Stimulated activated memory B cell treated with anti-CD40 and anti-IgM and Interleukin-4, amounts not matched to agents 10 μg/mL and 1 μg/mL and 100 μg/mL, for 72 hours (primary cell): Measurements from ENCODE around the gene HLA-DMB.

Experiments used
- ATAC-seq: fragments of 150-1000 bp; cut with Tn5 transposase; 2 replicates; pipeline ENCODE4 v1.10.0; 2021
- H3K27ac Mint-ChIP-seq: one replicate; pipeline ENCODE4 v1.8.0; 2022; ENCODE audit warnings: mild to moderate bottlenecking, mixed read lengths
- H3K27me3 Mint-ChIP-seq: one replicate; pipeline ENCODE4 v1.8.0; 2022; ENCODE audit warnings: mixed read lengths
- H3K36me3 Mint-ChIP-seq: one replicate; pipeline ENCODE4 v1.8.0; 2022; ENCODE audit warnings: mixed read lengths
- H3K4me1 Mint-ChIP-seq: one replicate; pipeline ENCODE4 v1.8.0; 2022; ENCODE audit warnings: mixed read lengths
- H3K4me3 Mint-ChIP-seq: one replicate; pipeline ENCODE4 v1.8.0; 2022; ENCODE audit warnings: mild to moderate bottlenecking, moderate library complexity, mixed read lengths
- H3K9me3 Mint-ChIP-seq: one replicate; pipeline ENCODE4 v1.8.0; 2022; ENCODE audit warnings: mixed read lengths

The HLA-DMB gene

DNA sequence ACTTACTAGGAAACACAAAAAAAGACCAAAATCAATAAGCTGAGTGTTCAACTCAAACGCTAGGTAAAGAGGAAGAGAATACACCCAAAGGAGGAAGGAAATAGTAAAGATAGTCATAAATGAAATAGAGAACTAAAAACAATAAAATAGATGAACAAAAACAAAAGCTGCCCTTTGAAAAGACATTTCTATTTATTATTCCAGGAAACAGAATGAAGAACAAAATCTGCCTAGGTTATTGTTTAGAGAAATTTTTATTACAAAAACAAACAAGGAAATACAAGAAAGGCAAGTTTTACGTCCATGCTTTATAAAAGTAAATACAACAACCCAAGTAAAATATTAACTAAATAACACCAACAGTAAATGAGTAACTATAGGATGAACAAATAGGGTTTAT lies 20.1 kb downstream of the HLA-DMB start:
- peaks cover 6% of the 10 kb centered on the region for H3K36me3 Mint-ChIP-seq
- H3K27me3 Mint-ChIP-seq, result no peaks in the 10 kb centered on the region
- peak overlapping the region; percentile 86 for H3K27ac Mint-ChIP-seq
- peak overlapping the region; percentile 40 for H3K4me3 Mint-ChIP-seq
- H3K4me1 Mint-ChIP-seq, result peaks cover 63% of the 10 kb centered on the region
- peak; percentile 73 for ATAC-seq
- no peaks in the 10 kb centered on the region for H3K9me3 Mint-ChIP-seq

DNA sequence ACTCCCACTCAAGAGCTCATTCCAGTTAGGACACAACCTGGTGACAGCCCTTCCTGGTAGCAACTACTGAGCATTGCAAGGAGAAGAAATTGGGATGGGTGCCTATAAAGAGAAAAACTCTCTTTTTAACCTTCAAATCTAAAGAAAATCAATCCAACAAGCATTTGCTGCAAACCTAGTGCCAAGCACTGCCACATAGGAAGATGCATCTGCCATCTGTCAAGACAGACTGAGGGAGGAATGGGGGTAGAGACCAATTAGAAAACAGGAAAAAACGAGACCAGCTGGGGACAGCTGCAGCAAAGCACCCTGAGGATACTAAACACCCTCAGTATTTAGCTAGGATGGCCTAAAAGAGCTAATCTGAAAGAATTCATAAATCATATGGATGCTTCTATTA lies 27.9 kb downstream of the HLA-DMB start:
- Mint-ChIP-seq H3K9me3 (no peaks in the 10 kb centered on the region), H3K27me3 (no peaks in the 10 kb centered on the region), H3K27ac (no peak overlapping the region), H3K4me1 (peaks cover 31% of the 10 kb centered on the region), H3K36me3 (no peaks in the 10 kb centered on the region), H3K4me3 (no peak overlapping the region)
- no peak for ATAC-seq

DNA sequence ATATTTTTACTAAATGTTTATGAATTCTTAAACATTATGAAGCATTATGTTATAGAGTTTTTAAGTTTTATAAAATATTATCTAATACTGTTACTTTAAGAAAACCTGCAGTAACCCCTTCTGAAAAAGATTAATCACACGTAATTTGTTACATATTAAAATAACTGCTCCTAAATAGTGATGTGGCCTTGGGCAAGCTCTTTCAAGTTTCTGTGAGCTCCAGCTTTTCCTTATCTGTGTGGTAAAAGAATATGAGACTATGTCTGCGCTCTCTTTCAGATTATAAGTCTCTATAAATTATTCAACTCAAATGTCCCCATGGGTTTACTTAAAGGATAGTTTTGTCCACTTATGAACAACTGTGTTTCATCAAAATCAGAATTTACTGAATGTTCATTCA lies 31.9 kb downstream of the HLA-DMB start:
- ATAC-seq, result no peak
- no peak overlapping the region for H3K4me3 Mint-ChIP-seq
- no peaks in the 10 kb centered on the region for H3K9me3 Mint-ChIP-seq
- no peaks in the 10 kb centered on the region for H3K27me3 Mint-ChIP-seq
- peaks cover 12% of the 10 kb centered on the region for H3K4me1 Mint-ChIP-seq
- no peak overlapping the region for H3K27ac Mint-ChIP-seq
- no peaks in the 10 kb centered on the region for H3K36me3 Mint-ChIP-seq

DNA sequence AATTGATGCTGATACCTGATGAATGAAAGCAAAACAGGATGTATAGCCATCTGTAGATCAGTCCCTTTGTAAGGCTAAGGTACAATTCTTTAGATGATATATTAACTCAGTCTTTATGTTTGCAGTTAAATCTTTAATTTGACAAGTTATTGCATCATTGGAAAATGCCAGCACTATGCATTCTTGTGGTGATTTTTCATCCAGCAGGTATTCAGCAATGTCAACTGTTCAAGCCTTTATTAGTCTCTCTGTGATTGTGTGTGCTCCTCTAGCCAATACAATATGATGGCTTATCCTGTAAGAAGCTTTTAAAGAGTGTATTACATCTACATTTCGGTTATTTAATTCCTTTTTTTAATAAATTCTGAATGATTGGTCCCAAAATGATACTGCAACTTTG lies 34.3 kb downstream of the HLA-DMB start:
- no peak for ATAC-seq
- no peaks in the 10 kb centered on the region for H3K27me3 Mint-ChIP-seq
- H3K4me3 Mint-ChIP-seq, result no peak overlapping the region
- no peak overlapping the region for H3K27ac Mint-ChIP-seq
- peaks cover 2% of the 10 kb centered on the region for H3K36me3 Mint-ChIP-seq
- H3K4me1 Mint-ChIP-seq, result peaks cover 18% of the 10 kb centered on the region
- no peaks in the 10 kb centered on the region for H3K9me3 Mint-ChIP-seq

DNA sequence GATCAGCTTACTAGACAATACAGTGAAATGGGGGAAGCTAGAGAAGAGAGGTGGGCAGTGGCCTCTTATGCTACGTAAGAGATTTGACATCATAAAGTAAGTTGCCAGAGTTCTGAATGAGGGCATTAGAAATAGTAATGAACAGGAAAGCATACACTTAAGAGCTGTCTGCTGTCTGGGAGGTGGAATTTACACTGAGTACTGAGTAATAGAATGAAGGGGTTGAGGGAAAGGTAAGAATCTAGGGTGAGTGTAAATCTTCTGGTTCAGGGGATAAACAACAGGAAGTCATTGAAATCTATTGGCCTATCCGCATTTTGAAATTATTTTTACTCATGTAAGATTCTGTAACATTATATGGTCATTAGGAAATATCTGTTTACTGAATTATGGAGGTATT lies 35.8 kb downstream of the HLA-DMB start:
- Mint-ChIP-seq H3K4me3 (no peak overlapping the region), H3K36me3 (peaks cover 13% of the 10 kb centered on the region), H3K9me3 (no peaks in the 10 kb centered on the region), H3K4me1 (peaks cover 18% of the 10 kb centered on the region), H3K27me3 (no peaks in the 10 kb centered on the region), H3K27ac (no peak overlapping the region)
- no peak for ATAC-seq

DNA sequence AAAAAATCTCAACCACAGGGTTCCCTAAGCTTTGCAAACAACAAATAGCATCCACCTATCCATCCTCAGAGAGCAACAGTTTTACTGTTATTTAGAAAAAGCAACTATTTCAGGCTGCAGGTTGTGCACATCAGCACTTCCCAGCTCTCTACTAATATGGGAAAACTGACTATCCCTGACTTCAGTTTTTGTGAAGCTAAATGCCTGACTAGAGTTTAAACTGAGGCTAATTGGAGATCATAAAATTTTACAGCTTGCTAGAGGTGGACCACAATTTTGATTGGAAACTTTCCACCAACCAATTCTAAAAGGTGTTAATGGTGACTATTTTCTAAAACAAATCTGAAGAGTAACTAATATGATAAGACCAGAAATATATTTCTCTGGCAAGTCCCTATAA lies 36.9 kb downstream of the HLA-DMB start:
- Mint-ChIP-seq H3K36me3 (peaks cover 13% of the 10 kb centered on the region), H3K9me3 (no peaks in the 10 kb centered on the region), H3K4me3 (no peak overlapping the region), H3K27ac (no peak overlapping the region), H3K27me3 (no peaks in the 10 kb centered on the region), H3K4me1 (peaks cover 18% of the 10 kb centered on the region)
- ATAC-seq, result no peak

DNA sequence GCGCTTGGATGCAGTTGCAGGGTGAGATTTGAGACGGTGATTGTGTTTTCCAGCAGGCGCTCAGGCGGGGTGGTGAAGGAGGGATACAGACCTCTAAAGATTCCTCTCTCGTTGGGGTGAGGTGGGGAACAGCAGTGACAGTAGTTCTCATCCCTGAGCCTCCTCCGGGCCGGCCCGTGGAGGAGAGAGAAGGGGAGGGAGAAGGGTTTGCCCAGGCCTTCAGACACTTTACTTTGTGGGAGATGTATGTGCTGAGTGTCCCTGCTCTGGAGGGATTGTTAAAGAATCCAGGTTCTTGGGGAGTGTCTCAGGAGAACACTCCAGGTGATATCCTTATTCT lies 45.9 kb downstream of the HLA-DMB start:
- ATAC-seq, result peak; percentile 18
- H3K36me3 Mint-ChIP-seq, result peaks cover 10% of the 10 kb centered on the region

DNA sequence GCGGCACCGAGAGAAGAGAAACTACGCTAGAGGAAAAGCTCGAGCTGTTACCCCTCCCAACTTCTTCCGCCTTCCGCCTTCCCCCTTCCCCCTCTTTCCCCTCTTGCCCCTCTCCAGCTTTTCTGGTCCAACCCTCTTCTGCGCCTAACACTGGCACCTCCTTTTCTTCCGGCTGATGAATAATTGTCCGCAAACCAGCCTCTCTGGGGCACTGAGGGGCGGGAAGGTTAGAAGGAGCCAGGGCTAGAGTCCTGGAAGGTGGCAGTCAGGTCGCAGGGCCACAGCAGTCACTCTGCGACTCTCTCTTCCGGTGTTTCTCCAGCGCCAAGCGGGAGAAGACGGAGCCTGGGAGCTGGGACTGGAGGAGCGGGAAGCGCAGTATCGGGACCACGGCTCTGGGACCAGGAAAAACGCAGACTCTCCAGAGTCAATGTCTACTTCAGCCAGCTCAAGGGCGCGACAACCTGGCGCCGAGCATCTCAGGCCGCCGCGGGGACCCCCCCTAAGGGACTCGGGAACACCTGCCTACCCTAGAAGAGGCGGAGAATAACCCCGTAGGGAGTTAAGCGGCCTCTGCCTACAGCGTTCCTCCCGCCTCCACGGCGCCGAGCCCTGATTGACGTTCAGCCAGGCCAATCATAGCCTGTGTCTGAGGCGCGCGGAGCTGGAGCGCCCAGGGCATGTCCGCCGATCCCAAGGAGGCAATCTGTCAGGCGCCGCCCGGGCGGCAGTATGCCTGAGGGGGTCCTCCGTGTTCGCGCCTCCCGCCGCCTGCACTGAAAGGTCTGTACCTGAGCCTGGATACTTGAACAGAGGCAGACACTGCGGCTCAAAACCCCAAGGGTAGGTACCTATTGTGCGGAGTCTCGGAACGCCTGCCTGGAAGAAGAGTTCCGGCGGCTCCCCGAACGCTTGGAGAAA lies 46.5 kb downstream of the HLA-DMB start:
- Mint-ChIP-seq H3K27me3 (no peaks in the 10 kb centered on the region), H3K4me3 (peak overlapping the region; percentile 99), H3K27ac (peak overlapping the region; percentile 97), H3K9me3 (no peaks in the 10 kb centered on the region), H3K36me3 (peaks cover 10% of the 10 kb centered on the region), H3K4me1 (peaks cover 79% of the 10 kb centered on the region)
- peak; percentile 99 for ATAC-seq

More for the DNA sequence above, 45.9 kb downstream of the HLA-DMB start:
- Mint-ChIP-seq H3K4me1 (peaks cover 79% of the 10 kb centered on the region), H3K27ac (peak overlapping the region; percentile 97), H3K27me3 (no peaks in the 10 kb centered on the region), H3K9me3 (no peaks in the 10 kb centered on the region), H3K4me3 (peak overlapping the region; percentile 99)

DNA sequence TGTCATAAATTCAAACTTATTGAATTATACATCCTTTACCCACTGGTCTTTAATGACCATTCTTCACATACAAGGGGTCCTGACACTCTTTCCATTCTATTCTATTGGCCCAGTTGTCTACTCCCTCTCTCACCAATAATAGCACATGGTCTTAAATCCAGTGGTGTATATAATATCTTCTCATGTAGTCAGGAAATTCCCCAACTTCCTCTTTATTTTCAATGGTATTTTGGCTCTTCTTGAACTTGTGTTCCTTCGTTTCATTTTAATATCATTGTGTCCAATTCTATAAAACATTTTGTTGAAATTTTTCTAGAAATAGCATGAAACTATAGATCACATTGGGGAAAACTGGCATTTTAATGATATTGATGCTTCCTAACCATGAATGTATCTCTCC lies 50.0 kb downstream of the HLA-DMB start:
- Mint-ChIP-seq H3K9me3 (no peaks in the 10 kb centered on the region), H3K4me1 (peaks cover 65% of the 10 kb centered on the region), H3K36me3 (no peaks in the 10 kb centered on the region), H3K27ac (peak overlapping the region; percentile 46), H3K4me3 (no peak overlapping the region), H3K27me3 (no peaks in the 10 kb centered on the region)
- ATAC-seq, result no peak

DNA sequence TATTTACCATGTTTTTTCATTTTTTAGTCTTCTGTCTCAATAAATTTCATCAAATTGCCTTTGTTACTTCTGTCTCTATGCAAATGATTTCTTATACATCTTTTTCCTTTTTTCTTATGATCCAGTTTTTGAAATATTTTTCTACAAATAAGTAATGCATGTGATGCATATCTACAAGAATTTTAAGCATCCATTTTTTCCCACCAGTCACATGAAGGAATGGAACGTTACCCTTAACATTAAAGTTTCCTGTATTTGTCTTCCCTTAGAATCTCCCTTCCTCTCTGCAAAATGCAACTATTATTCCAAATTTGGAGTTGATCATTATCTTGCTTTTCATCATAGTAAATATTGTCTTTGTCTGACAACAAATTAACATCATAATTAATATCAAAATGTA lies 51.3 kb downstream of the HLA-DMB start:
- Mint-ChIP-seq H3K36me3 (no peaks in the 10 kb centered on the region), H3K4me3 (no peak overlapping the region), H3K4me1 (peaks cover 56% of the 10 kb centered on the region), H3K27me3 (no peaks in the 10 kb centered on the region), H3K27ac (peak overlapping the region; percentile 72), H3K9me3 (no peaks in the 10 kb centered on the region)
- ATAC-seq, result no peak

DNA sequence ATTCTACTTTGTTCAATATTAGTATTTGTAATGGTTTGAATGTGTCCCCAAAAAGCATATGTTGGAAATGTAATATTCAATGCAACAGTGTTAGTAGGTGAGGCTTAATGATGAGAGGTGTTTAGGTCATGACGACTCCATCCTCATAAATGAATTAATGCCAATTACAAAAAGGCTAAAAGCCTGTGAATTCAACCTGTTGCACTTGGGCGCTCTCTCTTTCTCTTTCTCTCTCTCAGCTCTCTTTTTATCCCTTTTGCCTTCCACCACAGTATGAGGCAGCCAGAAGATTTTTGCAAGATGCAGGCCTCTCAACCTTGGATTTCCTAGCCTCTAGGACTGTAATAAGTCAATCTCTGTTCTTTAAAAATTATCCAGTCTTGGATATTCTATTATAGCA lies 52.3 kb downstream of the HLA-DMB start:
- Mint-ChIP-seq H3K27ac (peak overlapping the region; percentile 72), H3K4me3 (no peak overlapping the region), H3K9me3 (no peaks in the 10 kb centered on the region), H3K4me1 (peaks cover 48% of the 10 kb centered on the region), H3K36me3 (no peaks in the 10 kb centered on the region), H3K27me3 (no peaks in the 10 kb centered on the region)
- no peak for ATAC-seq

DNA sequence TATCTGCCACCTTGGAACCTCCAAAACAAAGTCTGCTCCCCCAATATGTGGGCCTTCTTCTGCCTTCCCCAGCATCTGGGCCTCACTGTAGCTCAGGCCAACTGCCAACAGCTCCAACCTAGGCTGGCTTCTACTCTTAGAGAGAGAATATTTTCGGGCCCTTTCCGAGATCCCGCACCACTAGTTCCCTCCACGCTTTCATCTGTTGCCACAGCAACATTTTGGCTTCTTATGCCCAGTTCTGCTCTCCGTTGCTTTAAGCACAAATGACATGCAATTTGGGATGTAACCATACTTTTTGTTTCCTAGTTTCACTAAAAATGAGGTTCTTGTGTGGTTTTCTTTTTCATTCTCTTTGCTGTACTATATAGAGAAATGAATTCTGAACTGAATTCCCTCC lies 53.2 kb downstream of the HLA-DMB start:
- ATAC-seq, result no peak
- no peak overlapping the region for H3K4me3 Mint-ChIP-seq
- peak overlapping the region; percentile 72 for H3K27ac Mint-ChIP-seq
- no peaks in the 10 kb centered on the region for H3K9me3 Mint-ChIP-seq
- H3K4me1 Mint-ChIP-seq, result peaks cover 40% of the 10 kb centered on the region
- H3K27me3 Mint-ChIP-seq, result no peaks in the 10 kb centered on the region
- H3K36me3 Mint-ChIP-seq, result no peaks in the 10 kb centered on the region

DNA sequence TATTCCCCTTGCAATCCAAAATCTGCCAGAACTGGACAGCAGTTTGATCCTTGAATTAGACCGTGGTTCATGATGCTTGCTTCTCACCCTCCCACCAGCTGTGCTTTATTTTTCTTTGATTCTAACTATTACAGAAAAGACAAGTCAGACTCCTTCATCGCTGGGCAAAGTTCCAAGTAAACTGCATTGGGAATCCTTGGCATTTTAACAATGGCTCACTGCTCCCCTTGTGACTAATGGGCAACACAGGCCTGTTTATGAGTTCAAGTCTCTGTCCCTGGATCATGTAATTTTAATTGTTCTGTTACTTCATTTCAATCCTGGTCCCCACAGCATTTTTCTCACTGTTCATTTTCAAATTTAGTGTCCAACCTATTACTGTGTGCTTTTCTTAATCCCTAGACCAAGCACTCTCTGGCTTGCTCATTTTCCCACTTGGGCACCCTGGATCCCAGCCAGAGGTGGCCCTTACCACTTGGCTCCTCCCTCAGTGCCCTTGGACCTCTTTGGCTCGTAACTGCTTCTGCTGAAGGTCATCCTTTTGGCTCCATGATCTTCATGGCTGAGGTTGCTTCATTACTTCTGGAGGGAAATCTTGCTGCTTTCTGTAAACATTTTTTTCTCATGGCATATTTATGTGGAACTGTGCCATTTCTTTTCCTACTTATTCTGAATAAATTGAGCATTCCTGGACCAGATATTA lies 54.0 kb downstream of the HLA-DMB start:
- ATAC-seq, result no peak
- no peaks in the 10 kb centered on the region for H3K9me3 Mint-ChIP-seq
- peaks cover 33% of the 10 kb centered on the region for H3K4me1 Mint-ChIP-seq

DNA sequence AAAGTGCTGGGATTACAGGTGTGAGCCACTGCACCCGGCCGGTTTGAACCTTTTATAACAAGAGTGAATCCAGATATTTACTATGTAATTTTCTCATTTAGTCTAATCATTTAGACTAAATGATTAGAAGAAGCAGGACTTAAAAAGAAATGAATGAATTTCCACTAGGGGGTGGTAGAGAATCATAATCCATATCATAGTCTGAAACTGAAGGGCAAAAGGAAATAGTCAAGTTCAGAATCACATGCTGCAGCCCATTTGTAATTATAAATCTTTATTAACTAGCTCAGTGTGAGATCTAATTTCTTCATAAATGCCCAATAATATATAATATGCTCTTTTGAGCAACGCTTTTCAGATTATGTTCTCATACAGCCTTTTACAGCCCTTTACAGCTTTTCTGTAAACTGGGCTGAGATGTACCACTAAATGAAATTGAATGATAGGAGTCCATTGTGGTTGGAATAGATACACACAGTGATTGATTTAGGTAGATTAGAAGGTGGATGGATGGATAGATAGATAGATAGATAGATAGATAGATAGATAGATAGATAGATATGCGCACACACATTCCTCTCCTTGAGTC lies 55.0 kb downstream of the HLA-DMB start:
- Mint-ChIP-seq H3K9me3 (no peaks in the 10 kb centered on the region), H3K36me3 (no peaks in the 10 kb centered on the region), H3K27ac (peak overlapping the region; percentile 72), H3K4me3 (no peak overlapping the region), H3K27me3 (no peaks in the 10 kb centered on the region), H3K4me1 (peaks cover 33% of the 10 kb centered on the region)
- ATAC-seq, result peak; percentile 50

More for the DNA sequence above, 54.0 kb downstream of the HLA-DMB start:
- Mint-ChIP-seq H3K27ac (peak overlapping the region; percentile 72), H3K27me3 (no peaks in the 10 kb centered on the region), H3K36me3 (no peaks in the 10 kb centered on the region), H3K4me3 (no peak overlapping the region)
